ENCODE data around the gene PAK3. TPM values are rescaled to one million over a fixed set of nuclear protein-coding genes. Genes with fewer than 3 reads are reported as not detected.

Gene PAK3
- total and polyA plus RNA-seq, 4 donors: 0.10 to 1.4 (median 0.66) TPM

DNA sequence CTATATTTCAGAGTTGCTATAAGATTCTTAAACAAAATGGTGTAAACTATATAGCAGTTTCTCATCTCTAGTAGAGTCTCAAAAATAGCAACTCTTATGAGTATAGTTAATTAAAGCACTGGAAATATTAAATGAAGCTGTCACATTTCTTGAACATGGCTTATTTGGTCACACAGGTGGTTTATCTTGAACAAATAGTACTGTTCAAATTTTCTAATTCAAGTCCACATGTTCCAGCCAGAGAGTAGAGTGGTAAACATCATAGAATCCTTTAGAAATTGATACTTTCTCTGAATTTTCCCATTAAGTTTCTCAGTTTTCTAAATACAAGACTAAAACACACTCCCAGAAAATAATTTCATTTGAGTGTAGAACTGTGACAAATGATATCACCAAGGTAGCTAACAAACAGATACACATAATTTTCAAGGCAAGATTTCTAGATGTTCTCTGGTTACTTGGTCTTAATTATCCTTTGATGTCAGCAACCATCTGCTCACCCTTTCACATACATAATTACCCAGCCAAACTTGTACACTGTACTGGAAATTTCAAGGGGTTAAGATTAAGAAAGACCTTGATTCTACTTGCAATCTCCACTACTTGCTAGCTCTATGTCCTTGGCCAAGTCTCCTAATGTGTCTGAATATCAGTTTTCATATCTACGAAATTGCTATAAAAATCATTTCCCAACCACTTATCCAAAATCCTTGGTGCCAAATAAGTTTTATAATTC is 24.3 kb upstream of the PAK3 start:
- Histone ChIP-seq H3K9ac (ENCODE audit: insufficient read depth in 1 of 2, low read length in 2 of 2) (no peak overlapping the region), H3K4me1 (ENCODE audit: control insufficient read depth in 5 of 5, insufficient read depth in 5 of 5, low read length in 5 of 5) (no peaks in the 10 kb centered on the region), H3K27me3 (ENCODE audit: control insufficient read depth in 3 of 3, insufficient read depth in 3 of 3, low read length in 2 of 3) (peaks cover 0 to 24% (median 13%) of the 10 kb centered on the region in 3 donors), H3K9me3 (ENCODE audit: control insufficient read depth in 4 of 4, insufficient read depth in 3 of 4, low read length in 3 of 4) (peaks cover 0 to 7% (median 0%) of the 10 kb centered on the region in 4 donors), H3K27ac (ENCODE audit: low read depth in 1 of 2, low read length in 1 of 2) (no peak overlapping the region), H3K36me3 (ENCODE audit: control insufficient read depth in 4 of 4, insufficient read depth in 4 of 4, low read length in 4 of 4) (no peaks in the 10 kb centered on the region), H3K4me3 (no peak overlapping the region)
- TF ChIP-seq, protein P1, sequence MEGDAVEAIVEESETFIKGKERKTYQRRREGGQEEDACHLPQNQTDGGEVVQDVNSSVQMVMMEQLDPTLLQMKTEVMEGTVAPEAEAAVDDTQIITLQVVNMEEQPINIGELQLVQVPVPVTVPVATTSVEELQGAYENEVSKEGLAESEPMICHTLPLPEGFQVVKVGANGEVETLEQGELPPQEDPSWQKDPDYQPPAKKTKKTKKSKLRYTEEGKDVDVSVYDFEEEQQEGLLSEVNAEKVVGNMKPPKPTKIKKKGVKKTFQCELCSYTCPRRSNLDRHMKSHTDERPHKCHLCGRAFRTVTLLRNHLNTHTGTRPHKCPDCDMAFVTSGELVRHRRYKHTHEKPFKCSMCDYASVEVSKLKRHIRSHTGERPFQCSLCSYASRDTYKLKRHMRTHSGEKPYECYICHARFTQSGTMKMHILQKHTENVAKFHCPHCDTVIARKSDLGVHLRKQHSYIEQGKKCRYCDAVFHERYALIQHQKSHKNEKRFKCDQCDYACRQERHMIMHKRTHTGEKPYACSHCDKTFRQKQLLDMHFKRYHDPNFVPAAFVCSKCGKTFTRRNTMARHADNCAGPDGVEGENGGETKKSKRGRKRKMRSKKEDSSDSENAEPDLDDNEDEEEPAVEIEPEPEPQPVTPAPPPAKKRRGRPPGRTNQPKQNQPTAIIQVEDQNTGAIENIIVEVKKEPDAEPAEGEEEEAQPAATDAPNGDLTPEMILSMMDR (IDR thresholded peaks at IDR 0.05; ENCODE audit: control extremely low read depth, extremely low read depth): no peak
- ATAC-seq (ENCODE audit: insufficient read depth, low FRiP score) (no peak), DNase-seq (no peak)
- 52 to 81% methylated on average over 1 of the region's 1 CpG for WGBS, 2 donors

DNA sequence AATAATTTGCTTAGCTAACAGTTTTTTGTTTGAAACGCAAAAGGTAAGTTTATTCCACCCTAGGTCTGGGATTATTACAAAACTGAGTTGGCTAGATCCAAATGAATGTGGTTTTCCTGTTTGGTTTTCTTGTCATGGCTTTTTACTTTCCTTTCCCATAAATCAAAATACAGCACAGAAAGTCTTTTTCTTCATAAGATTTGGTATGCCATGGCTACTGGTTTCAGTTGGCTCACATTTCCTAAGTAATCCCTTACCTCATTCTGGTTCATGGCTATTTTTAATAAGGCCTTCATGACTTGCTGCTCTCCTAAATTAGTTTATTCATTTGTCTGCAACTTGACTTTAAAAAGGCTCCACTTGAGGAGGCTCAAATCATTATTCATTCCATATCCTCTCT is 12.9 kb upstream of the PAK3 start:
- H3K4me3 ChIP-seq: no peak overlapping the region
- TF ChIP-seq, protein P1 (IDR thresholded peaks at IDR 0.05; ENCODE audit: control extremely low read depth, extremely low read depth): no peak
- ATAC-seq (ENCODE audit: insufficient read depth, low FRiP score) (no peak), DNase-seq (no peak)
- H3K9ac ChIP-seq (ENCODE audit: insufficient read depth in 1 of 2, low read length in 2 of 2): no peak overlapping the region
- H3K4me1 ChIP-seq (ENCODE audit: control insufficient read depth in 5 of 5, insufficient read depth in 5 of 5, low read length in 5 of 5): no peaks in the 10 kb centered on the region
- H3K27ac ChIP-seq (ENCODE audit: low read depth in 1 of 2, low read length in 1 of 2): no peak overlapping the region
- H3K36me3 ChIP-seq (ENCODE audit: control insufficient read depth in 4 of 4, insufficient read depth in 4 of 4, low read length in 4 of 4): no peaks in the 10 kb centered on the region
- H3K9me3 ChIP-seq (ENCODE audit: control insufficient read depth in 4 of 4, insufficient read depth in 3 of 4, low read length in 3 of 4): no peaks in the 10 kb centered on the region
- 29 to 33% methylated on average over 1 of the region's 1 CpG for WGBS, 2 donors
- H3K27me3 ChIP-seq (ENCODE audit: control insufficient read depth in 3 of 3, insufficient read depth in 3 of 3, low read length in 2 of 3): peaks cover 6 to 71% (median 20%) of the 10 kb centered on the region in 3 donors

DNA sequence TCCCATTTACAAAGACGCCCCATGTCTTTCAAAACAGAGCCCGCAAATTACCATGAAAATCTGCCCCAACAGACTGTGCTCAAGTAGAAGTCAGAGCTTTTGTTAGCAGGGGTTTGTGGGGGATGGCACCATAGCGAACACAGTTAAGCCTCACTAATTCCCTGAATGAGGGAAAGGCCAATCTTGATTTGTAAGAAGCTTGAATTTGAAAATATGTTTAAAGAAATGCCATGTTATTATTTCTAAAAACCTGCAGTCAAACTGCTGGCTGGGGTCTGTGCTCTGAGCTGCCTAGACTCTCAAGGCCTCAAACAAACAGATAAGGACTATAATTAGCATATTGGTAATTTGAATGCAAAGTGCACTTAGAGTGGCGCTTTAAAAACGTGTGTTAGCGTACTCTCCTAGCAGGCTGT is 9.4 kb upstream of the PAK3 start:
- ATAC-seq (ENCODE audit: insufficient read depth, low FRiP score): no peak
- 34 to 60% methylated on average over 6 of the region's 6 CpGs for WGBS, 2 donors

More for the DNA sequence above, 9.4 kb upstream of the PAK3 start:
- Histone ChIP-seq H3K27ac (ENCODE audit: low read depth in 1 of 2, low read length in 1 of 2) (no peak overlapping the region), H3K4me3 (no peak overlapping the region), H3K27me3 (ENCODE audit: control insufficient read depth in 3 of 3, insufficient read depth in 3 of 3, low read length in 2 of 3) (peaks cover 6 to 76% (median 36%) of the 10 kb centered on the region in 3 donors), H3K9ac (ENCODE audit: insufficient read depth in 1 of 2, low read length in 2 of 2) (no peak overlapping the region), H3K36me3 (ENCODE audit: control insufficient read depth in 4 of 4, insufficient read depth in 4 of 4, low read length in 4 of 4) (no peaks in the 10 kb centered on the region), H3K9me3 (ENCODE audit: control insufficient read depth in 4 of 4, insufficient read depth in 3 of 4, low read length in 3 of 4) (no peaks in the 10 kb centered on the region), H3K4me1 (ENCODE audit: control insufficient read depth in 5 of 5, insufficient read depth in 5 of 5, low read length in 5 of 5) (no peaks in the 10 kb centered on the region)
- TF ChIP-seq, protein P1 (IDR thresholded peaks at IDR 0.05; ENCODE audit: control extremely low read depth, extremely low read depth): no peak
- no peak for DNase-seq
